ENCODE data around the gene HYAL3.
A peak's percentile ranks its signal among the peaks of the same experiment; 100 is the strongest.

The HYAL3 gene

DNA sequence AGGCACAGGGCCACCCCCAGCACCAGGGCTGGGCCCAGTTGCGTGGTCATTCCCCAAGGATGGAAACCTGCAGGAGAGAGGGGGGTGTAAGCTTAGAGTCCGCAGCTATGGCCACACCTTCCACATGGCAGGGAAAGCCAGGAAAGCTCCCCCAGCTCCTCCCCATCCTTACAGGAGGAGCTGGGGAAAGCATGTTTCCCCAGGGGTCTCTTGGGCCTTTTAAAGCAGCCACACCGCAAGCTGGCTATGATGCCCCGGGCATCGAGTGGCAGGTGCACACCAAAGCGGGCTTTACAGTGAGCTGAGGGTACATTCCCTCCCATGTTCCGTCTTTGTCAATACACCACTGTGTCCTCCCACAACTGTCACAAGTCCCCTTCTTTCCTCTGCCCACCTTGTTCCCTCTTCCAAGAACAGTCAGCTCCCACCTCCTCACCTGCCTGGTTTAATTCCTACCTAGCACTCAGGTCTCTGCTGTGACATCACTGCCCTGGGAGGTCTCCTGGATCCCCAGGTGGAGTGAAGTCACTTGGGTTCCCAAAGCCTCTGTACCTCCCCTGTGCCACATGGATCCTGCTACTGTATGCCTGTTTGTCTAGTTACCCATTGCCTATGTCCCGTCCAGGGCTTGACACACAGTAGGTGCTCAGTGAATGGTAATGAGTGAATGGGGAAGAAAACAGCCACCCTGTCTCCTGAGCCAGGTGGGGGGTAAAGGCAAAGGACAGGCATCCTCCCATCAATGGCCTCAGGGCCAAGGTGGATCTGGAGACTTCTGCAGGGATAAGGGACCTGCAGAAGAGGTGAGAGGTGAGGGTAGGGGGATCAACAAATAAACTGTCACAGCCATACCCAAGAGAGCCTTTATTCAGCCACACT is 3.4 kb downstream of the HYAL3 start:
- in situ Hi-C loops (cut with MboI; ENCODE audit: low pct_unique_long_range_greater_than_20kb, low sequenced_read_pairs, unreplicated experiment): no loop called here
- TF ChIP-seq, protein P1, sequence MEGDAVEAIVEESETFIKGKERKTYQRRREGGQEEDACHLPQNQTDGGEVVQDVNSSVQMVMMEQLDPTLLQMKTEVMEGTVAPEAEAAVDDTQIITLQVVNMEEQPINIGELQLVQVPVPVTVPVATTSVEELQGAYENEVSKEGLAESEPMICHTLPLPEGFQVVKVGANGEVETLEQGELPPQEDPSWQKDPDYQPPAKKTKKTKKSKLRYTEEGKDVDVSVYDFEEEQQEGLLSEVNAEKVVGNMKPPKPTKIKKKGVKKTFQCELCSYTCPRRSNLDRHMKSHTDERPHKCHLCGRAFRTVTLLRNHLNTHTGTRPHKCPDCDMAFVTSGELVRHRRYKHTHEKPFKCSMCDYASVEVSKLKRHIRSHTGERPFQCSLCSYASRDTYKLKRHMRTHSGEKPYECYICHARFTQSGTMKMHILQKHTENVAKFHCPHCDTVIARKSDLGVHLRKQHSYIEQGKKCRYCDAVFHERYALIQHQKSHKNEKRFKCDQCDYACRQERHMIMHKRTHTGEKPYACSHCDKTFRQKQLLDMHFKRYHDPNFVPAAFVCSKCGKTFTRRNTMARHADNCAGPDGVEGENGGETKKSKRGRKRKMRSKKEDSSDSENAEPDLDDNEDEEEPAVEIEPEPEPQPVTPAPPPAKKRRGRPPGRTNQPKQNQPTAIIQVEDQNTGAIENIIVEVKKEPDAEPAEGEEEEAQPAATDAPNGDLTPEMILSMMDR (IDR thresholded peaks at IDR 0.05; ENCODE audit: extremely low read depth, insufficient read depth, missing control alignments): no peak

DNA sequence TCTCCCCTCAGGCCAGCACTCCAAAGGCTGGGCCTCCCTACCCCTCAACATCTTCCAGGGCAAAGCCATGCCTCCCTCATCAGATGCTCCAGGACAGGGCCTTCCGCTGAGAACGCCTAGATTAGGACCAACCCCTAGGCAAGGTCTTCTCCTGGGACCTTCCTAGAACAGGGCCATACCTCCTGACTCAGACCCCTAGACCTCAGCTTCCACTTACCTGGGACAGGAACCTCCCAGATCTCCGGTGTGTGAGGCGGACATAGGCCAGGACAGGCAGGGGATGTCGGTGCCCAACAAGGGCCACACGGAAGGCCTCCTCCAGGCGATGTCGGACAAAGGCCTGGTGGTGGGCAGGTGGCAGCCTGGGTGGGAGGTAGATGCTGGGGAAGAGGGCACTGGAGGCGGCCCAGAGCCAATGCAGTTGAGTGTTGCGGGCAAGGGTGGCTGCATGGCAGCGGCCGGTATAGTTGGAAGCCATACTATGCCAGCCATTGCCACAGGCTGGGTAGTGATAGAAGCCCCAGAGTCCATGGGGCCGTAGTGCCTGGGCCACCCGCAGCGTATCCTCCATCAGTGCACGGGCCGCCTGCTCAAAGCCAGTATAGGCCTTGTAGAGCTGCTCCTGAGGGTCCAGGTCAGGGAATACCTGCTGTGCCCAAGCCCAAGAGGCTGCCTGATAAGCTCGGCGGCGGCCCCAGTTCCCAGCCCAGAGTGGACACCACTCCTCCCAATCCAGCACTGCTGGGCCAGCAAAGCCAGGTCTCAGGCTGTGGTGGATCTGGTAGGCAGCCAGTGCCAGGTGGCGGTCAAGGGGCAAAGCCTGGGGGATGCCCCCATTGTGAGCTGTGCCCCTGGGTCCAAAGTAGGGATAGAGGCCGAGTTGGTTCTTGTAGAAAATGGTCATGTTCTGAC is 4.5 kb downstream of the HYAL3 start:
- in situ Hi-C loops (cut with MboI; ENCODE audit: low pct_unique_long_range_greater_than_20kb, low sequenced_read_pairs, unreplicated experiment): no loop called here
- no peak for DNase-seq (ENCODE audit: low spot score)
- TF ChIP-seq, protein P1 (IDR thresholded peaks at IDR 0.05; ENCODE audit: extremely low read depth, insufficient read depth, missing control alignments): no peak

More for the DNA sequence above, 3.4 kb downstream of the HYAL3 start:
- DNase-seq (ENCODE audit: low spot score): no peak

DNA sequence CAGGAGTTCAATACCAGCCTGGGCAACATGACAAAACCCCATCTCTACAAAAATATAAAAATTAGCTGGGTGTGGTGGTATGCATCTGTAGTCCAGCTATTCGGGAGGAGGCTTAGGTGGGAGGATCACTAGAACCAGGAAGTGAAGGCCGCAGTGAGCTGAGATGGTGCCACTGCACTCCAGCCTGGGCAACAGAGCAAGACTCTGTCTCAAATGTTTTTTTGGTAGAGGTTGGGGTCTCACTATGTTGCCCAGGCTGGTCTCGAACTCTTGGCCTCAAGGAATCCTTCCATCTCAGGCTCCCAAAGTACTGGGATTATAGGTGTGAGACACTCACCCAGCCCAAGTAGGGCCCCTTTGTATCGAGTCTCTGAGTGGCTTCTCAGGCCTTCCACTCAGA is 5.1 kb downstream of the HYAL3 start:
- in situ Hi-C loops (cut with MboI; ENCODE audit: low pct_unique_long_range_greater_than_20kb, low sequenced_read_pairs, unreplicated experiment): no loop called here
- TF ChIP-seq, protein P1 (IDR thresholded peaks at IDR 0.05; ENCODE audit: extremely low read depth, insufficient read depth, missing control alignments): no peak
- DNase-seq (ENCODE audit: low spot score): no peak

DNA sequence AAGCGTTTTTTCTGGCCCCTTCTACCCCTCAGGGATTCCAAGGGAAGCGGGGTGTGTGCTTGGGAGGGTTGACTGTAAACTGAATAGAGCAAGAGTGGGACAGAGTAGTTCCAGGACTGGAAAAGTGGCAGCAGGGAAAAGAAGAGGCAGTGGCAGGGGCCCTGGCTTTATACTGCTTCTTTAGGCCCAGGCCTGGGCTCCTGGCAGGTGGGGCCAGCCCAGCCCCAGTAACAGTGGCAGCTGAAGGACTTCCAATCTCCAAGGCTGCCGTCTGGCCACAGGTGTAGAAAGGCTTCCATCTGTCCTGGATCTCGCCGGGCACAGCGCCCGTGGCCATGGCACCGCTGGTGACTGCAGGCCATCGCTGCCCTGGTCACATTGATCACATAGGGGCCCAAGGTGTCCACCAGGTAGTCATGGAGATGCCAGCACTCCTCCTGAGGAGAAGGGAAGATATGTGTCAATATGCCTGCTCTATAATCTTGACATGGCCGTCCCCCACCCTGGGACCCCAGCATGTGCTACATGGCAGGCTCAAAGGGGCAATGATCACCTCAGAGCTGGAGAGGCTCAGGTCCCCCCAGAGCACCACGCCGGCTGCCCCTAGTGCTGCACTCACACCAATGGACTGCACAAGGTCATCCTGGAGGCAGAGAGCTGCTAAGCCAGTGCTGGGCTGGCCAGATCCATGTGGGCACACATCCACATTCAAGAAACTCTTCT is 6.0 kb downstream of the HYAL3 start:
- DNase-seq (ENCODE audit: low spot score): no peak
- TF ChIP-seq, protein P1 (IDR thresholded peaks at IDR 0.05; ENCODE audit: extremely low read depth, insufficient read depth, missing control alignments): no peak
- in situ Hi-C loops (cut with MboI; ENCODE audit: low pct_unique_long_range_greater_than_20kb, low sequenced_read_pairs, unreplicated experiment): no loop called here

DNA sequence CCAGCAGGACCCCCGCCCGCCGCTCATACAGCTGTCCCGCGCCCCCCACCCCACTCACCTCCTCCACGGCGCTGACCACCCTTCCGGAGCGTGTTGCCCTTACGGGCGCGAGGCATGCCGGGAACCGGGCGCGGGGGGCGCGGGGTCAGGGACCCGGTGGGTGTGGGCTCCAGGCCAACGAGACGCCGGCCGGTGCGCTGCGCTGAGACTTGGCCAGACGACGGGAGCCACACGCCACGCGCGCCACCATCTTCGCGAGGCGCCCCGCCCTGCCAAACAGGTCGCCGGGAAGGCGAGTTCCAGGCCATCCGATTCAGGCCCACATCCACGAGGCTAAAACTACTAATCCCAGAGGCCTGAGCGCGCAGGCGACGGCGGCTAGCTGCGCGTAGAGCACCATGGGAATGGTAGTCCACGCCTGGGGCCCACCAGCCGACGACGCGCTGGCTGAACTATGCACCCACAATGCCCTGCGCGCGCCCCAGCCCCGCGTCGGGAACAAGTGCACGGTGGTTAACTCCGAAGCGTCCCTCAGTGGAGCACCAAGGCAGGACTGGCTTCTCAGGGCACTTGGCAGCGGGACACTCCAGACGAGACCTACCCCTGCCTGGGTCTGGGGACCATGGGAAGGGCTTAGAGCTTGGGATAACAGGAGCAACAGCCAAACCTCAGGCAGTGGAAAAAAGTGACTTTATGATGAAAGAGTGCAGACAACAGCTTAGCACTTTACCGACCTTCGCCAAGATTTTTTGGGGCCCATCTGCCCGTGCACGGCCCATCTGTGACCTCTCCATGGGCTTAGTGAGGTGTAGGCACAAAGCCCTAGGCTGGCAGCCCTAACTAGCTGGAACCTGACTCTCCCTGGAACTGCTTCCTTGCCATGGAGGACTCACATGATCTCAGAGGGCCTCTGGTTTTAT is 6.8 kb downstream of the HYAL3 start, which contains the start of gene IFRD2:
Gene IFRD2, minus strand, starts transcription at position 271 of the 920 bp plus-strand sequence. Its CDS starts 155 bp downstream, at position 116.
- peak; percentile 96 for DNase-seq (ENCODE audit: low spot score)
- in situ Hi-C loops (cut with MboI; ENCODE audit: low pct_unique_long_range_greater_than_20kb, low sequenced_read_pairs, unreplicated experiment): no loop called here
- TF ChIP-seq, protein P1 (IDR thresholded peaks at IDR 0.05; ENCODE audit: extremely low read depth, insufficient read depth, missing control alignments): peak; percentile 5

Measured in GM13977 (cell line).